ENCODE measurements around the gene TMEM255B.

The TMEM255B gene

DNA sequence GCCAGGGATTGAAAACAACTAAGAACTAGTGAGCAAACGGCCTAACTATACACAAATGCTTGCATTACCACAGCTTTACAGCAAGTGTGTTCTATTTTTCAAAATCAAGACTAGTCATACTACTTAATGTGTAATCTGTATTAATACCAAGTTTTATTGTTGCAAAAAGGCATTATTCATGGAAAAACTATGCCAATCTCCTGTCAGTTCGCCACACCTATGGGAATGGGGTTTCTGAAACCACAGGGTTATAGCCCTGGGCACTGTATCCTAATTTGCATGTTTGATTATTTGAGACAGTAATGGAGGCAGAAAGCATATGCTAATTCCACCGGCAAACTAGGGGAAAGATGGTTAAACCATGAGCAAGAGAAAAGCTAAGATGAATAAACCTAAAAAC lies 90.5 kb downstream of the TMEM255B start:
- DNase-seq (ENCODE audit: low spot score): no peak

DNA sequence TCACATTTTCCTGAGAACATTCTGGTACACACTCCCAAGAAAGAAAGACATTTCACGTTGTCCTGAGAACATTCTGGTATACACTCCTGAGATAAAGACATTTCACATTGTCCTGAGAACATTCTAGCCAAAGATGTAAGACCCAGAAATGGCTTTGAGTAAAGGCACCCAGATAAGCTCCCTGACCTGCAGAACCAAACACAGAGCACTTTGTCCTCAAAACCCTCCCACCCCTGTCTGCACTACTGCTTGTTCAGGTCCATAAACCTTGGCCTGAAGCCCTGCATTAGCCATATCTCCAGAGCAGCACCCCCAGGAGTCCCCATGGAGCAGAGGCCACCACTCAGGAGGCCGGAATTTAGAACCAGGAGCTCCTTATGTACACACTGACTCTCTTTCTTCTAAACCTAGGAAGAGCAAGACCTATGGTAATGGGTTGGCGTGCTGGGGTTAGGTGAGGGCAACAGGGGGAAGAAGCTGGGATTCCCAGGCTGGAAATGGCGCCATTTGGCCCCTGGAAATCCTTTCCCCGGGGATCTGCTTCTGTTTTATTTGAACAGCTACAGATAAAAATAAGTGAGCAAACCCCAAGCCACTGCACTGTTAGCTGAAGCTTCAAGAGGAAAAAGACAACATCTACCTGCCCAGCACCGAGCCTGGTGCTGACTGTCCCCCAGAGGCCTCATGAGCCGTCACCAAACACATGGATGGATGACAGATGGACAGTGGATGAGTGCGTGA lies 91.1 kb downstream of the TMEM255B start:
- no peak for DNase-seq (ENCODE audit: low spot score)

DNA sequence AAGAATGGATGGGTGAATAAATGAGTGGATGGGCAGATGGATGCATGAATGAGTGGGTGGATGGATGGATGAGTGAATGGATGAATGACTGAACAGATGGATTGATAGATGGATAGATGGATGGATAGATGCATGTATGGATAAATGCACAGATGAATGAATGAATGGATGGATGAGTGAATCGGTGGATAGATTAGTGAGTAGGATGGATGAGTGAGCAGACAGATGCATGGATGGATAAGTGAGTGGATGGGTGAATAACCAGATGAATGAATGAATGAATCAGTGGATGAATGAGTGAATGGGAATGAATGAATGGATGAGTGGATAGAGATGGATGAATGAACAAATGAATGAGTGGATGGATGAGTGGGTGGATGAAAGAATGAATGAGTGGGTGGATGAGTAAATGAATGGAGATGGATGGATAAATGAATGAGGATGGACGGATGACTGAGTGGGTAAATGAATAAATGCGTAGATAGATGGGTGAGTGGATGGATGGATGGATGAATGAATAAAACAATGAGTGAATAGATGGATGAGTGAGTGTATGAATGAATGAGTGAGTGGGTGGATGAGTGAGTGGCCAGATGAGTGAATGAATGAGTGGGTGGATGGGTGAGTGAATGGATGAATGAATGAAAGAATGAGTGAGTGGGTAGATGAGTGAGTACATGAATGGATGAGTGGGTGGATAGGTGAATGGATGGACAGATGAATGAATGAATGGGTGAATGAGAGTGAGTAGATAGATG lies 91.9 kb downstream of the TMEM255B start:
- DNase-seq (ENCODE audit: low spot score): no peak

DNA sequence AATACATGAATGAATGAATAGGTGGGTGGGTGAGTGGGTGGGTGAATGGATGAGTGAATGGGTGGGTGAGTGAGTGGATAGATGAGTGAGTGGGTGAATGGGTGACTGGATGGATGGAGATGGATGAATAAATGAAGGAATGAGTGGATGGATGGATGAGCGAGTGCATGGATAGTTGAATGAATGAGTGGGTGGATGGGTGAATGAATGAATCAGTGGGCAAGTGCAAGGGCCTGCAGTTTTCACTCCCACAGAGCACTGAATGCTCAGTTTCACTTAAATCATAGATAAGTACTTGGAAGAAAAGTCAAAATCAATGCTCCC lies 92.4 kb downstream of the TMEM255B start:
- DNase-seq (ENCODE audit: low spot score): no peak

DNA sequence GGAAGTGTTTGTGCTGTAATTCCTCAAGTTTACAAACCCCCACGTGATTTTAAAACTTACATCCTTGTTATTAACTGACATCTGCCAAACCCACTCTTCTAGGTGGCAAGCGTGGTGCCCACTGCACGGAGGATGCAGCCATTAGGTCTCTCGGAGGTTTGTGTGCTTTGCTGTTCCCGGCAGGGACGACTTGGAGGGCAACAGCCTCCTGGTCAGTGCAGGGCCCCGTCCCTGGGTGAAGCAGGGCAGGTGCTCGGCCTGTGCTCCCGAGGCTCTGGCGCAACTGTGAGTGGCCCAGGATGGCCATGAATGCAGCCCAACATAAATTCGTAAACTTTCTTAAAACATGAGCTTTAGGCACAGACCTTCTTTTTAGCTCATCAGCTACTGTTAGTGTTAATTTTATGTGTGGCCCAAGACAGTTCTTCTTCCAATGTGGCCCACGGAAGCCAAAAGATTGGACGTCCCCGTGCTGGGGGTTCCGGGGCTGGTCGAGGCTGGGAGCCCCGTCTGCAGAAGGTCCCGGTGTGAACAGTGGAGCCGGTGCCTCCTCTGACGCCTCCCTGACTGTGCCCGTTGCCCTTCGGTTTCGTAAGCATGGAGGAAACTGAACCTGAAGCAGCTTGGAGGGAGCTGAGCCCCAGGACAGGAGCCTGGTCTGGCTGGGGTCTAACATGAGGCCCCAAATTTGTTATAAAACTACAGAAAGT lies 93.0 kb downstream of the TMEM255B start:
- no peak for DNase-seq (ENCODE audit: low spot score)

DNA sequence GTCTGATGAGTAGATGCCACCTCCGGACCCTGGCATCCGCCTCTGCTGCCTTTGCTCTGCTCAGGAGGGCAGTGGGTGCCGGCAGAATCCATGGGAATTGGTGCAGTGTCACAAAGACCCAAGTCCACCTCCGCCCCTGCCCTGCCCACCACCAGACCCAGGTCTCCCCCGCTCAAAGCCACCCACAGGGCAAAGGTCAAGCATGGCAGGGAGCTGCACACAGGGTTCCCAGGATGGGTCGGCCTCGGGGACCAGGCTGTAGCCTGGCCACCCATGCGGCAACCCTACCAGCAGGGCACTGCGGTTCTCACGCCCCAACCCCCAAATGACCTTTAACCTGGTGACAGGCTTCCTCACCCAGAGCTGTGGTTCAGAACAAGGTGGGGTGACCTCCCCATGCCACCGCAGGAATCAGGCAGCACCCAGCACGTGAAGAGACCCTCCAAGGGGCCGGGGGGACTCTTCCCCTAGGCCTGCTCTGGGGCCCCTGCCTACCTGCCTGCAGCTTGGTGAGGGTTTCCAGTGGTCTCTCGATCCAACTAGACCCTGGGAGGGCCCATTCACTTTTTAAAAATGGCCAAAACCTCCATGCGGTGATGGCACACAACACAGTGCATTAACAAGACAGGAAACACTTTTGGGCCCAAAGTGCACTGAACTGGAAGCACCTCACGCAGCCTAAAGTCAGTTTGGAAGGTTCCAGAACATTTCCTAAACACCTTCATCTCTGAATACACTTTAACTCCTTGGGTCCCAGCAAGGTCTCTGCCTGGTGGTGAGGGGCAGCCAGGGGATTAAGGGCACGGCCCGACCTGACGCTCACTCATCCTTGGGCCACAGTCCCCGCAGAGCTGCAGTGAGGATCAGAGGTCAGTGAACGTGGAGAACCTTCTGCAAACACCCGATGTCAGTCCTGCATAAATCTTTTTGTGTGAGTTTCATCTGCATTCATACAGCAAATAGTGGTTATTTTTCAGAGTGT lies 93.8 kb downstream of the TMEM255B start:
- DNase-seq (ENCODE audit: low spot score): no peak

DNA sequence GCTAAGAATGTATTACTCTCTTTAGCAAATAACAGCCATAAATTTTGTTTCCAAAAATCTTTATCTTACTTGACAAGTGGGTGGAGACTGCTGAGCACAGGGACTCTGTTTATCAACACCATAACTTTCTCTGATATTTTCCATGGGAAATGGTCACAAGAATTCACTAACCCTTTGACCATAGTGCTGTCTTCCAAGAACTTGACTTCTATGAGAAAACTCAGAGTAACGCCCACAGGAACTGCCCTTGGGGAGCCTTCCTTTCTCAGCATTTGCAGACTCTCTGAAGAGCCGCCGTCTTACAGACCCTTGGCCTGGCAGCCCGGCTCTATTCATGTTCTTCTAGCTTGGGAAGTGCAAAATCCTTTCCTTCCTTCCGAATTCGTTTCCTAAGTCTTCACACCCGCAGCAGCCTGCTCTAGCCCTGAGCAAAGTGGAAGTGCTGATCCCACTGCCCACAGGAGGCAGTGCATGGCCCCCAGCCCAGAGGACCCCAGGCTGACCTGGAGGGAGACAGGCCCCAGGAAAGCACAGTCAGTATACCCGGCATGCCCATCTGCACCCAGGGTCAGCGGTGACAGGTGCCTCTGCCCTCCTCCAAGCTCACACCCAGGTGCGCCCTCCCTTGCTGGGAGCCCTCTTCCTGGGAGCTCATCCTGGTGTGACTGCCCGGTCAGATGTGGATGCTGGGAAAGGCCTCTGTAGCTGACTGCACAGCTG lies 94.7 kb downstream of the TMEM255B start:
- no peak for DNase-seq (ENCODE audit: low spot score)

DNA sequence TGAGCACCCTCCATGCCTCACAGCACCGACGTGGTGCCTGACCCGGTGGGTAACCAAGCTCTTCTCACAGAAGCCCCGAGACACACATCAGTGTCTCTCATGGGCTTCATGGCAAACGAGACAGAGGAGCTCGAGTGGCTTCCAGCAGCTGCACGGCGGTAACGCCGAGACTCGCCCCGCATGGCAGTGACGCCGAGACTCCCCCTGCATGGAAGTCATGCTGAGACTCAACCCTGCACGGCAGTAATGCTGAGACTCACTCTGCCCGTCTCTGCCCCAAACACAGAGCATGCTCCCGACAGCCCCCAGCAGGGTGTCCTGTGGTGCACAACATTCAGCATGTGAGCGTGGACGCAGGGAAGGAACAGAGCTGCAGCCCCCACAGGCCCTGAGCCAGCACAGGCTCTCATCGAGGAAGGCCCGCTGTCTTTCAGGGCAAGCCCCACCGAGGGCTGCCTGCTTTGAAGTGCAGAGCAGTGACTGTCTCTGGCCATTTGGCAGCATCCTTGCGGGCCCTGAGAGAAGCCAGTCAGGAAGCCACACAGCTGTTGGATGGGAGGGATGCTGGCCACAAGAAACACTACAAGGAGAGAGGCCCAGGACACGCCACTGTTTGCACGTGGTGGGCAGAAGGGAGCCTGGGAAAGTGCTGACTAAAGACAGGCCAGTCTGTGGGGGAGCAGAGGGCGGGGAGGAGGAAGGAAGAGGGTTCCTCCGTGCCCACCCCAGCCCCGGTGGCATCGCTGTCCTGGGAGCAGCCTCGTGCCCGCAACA lies 95.4 kb downstream of the TMEM255B start:
- DNase-seq (ENCODE audit: low spot score): no peak

DNA sequence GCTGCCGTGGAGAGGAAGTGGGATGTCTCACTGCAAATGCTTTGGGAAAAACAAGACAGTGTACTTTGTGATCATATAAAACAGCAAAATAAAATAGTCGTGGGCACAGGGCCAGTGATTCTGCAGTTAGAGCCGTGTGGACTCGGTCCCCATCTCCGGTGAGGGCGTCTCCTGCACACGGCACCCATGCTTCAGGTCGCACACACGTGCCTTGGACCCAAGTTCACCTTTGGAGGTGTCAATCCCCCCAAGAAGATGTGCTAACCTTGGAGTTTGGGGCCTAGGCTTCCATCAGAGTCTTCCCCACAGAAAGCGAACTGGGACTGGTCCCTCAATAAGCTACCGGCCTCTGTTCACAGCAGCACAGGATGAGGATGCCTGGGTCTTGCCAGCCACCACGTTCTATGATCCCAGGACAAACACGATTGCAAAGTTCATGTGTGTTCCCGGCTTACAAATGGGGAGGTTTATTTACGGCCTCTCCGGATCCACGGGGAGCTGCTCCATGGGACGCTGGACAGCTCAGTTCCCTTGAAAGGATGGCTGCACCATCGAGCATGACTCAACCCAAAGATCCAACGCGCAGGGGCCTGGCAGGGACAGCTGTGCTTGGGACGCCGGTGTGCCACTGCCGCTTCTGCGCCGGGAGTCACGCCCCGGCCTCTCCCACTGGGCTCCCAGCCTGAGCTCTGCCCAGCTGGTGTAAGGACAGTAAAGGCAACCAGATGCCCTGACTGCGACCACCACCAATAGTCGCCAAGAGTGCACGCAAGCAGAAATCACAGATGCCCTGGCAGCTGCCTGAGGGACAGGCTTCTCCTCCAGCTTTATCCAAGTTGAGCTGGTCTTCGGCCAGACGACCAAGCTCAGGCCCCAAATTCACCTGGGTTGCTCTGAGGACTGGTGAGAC lies 96.2 kb downstream of the TMEM255B start:
- DNase-seq (ENCODE audit: low spot score): no peak

DNA sequence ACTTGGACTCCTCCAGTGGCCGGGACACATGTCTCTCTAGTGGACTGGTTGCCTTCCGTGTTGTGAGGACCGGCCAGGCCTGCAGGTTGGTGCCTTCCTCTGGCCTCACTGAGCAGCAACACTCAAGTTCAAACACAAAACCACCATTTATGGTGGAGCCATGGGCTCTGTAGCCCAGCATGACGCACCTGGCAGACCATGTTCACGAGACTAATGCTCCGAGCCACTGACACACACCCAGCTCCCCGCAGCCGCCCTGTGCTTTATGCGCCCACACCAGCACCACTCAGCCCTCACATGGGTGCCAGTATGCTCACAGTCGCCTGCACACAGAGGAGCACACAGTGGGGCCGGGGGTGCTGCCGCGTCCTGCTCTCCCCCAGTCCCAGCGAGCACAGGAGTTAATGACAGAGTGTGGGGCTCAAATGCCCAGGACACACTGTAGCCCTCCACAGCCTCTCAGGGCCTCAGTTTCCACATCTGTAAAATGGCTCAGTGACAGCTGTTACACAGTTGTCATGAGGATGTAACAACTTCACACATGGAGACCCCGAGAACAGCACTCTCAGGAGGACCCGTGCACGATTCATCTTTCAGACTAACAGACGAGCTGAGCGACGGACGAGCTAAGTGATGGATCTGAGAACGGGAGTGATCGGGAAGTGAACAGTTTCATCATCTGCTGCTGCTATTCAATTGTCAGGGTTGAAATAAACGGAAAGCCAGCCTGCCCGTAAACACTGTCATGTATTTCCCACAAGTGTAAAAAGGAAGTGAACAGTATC lies 97.1 kb downstream of the TMEM255B start:
- DNase-seq (ENCODE audit: low spot score): no peak

DNA sequence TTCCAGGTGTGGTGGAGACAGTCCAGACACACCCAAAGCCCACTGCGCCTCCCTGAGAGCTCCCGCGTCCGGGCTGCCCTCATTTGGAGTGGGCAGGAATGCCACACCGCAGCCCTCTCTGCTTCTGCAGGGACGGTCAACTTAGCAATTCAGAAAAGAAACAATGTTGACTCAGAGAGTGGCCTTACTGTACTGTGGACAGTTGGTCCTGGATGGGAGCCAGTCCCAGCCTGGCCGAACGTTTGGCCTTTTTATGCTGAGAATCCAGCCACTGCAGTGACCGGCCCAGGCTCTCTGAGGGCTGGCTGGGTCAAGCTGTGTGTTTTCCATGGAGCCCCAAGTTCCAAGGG lies 97.7 kb downstream of the TMEM255B start:
- DNase-seq (ENCODE audit: low spot score): no peak

DNA sequence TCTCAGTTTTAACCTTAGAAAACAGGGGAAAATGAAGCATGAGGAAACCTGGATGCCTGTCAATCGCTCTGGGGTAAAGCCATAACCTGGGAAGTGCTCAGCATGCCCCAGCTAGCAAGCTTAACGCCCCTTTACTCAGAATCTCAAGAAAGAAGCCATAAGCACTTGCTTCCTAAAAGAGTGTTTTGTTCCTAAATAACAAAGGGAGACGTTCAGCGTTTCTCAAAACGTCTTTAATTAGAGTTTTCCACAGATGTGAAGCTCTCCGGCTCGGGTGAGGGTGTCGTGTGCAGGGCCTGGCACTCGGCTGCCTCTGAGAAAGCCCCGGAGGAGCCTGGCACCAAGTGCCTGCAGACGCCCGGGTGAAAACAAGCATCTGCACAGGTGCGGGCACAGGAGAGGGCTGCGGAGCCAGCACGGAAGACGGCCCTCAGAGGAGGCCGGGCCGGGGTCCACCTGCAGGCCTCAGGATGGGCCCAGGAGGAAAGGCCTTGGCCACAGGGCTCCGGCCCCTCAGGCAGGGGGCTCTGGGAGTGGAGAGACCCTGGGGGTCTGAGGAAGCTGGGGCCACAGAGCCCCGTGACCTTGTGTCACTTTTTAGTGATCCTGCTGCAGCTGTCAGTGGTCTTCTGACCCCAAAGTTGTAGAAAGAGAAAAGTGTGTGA lies 98.6 kb downstream of the TMEM255B start:
- DNase-seq (ENCODE audit: low spot score): no peak

DNA sequence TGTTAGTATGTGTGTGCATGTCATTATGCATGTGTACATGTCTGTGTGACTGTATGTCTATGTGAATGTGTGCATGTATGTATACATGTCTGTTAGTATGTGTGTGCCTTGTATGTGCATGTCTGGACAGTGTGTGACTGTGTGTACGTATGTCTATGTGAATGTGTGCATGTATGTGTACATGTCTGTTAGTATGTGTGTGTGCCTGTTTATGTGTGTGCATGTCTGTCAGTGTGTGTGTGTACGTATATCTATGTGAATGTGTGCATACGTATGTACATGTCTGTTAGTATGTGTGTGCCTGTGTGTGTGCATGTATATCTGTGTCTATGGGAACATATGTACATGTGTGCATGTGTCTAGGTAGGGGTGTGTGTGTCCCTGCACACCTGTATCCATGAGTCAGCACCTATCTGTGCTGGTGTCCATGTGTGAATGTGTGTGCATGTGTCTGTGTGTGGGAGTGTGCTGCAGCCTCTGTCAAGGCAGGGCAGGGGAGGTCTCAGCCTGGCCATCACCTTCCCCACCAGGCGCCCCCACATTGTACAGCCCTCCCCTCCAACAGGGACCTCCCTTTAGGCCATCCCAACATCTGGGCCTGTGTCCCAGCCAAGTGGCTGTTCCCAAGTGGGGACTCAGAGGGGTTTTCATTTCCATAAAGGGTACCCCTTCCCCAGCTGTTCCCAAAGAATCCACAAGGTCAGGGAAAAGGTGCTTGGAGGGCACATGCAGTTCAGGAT lies 100.5 kb downstream of the TMEM255B start:
- no peak for DNase-seq (ENCODE audit: low spot score)

DNA sequence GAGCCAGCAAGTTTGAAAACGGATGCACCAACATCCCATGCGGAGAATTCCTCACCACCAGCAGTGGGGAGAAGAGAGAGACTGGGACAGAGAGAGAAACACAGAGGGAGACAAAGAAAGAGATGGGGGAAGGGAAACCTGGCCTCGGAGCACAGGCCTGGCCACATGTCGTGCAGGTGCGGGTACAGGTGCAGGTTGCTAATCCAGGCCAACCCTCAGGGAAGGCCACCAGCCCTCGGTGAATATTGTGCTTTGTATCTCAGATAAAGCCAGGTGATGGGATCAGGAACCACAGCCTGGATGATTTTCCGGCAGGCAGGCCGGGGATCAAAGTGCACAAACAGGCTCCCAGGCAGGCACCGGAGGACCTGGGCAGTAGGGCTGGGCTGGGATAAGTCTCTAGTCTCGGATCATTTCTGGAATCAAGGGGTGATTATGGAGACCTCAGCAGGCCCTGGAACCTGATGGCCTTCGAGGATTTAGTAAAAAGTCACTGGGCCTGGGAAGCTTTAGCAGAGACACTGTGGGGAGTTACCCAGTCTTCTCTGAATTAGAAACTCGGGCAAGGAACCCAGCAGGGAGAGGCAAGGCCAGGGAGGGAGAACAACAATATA lies 101.1 kb downstream of the TMEM255B start:
- no peak for DNase-seq (ENCODE audit: low spot score)

DNA sequence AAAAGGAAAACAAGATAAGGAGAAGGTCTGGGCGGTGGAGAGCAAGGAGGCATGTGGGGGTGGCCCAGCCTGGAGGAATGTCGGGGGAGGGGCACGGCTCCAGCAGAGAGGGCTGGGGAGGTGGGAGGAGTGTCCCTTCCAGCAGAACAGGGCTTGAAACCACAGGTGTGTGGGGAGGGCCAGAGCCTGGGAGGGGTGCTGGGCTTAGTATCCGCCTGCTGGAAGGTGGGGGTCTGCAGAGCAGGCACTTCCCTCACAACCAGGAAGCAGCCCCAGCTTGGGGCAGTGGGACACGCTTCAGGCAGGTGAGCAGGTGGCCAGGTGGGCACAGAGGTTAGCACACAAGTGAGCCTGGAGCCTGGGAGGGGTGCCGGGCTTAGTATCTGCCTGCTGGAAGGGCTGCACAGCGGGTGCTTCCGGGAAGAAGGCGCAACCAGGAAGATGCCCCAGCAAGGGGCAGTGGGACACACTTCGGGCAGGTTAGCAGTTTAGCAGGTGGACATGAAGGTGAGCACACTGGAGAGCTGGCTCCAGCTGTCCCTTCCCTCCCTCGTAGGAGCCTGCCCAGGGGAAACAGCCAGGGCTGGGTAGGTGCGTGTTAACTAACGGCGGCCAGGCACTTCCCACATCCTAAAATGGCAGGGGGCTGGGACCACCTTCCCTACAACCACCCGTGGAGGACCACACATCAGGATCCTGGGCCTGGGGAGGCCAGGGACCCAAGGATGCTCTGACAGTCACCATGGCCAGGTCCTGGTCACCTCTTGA lies 101.8 kb downstream of the TMEM255B start:
- no peak for DNase-seq (ENCODE audit: low spot score)

DNA sequence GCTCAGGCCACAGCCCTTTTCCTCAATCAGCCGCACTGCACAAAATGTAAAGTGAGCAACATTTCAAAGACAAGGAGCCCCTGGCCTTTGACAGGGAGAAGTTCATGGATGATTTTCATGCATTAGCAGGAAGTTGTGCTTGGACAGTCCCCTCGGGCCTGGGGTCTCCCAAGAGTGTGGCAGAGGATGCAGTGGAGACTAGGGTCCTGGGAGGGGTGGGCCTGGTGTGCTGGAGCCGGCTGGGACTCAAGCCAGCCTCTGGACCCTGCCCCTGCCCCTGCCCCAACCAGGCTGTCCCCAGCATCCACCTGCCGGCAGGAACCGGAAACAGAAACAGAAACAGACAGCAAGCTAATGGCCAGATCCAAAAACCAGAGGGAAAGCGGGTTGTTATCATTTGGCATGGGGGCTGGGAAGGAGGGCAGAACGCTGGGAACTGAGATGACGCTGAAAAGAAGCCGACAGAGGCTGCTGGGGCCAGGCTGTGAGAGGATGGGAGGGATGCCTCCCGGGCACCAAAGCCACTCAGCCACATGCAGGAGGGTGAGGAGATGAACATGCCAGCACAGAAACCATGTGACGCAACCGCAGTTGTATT lies 102.5 kb downstream of the TMEM255B start:
- DNase-seq (ENCODE audit: low spot score): no peak

Measured in germinal center (tissue), 1 donor.